Erythroblast (primary cell): ENCODE results near the gene PIGZ.

Experiments
- GATA1 ChIP-seq: IDR thresholded peaks from 2 replicates; pipeline ENCODE4 v1.6.1; 2011; ENCODE audit warnings: low read depth, mild to moderate bottlenecking, control low read depth, low read length, moderate library complexity
- POLR2A ChIP-seq: IDR thresholded peaks from 2 replicates; pipeline ENCODE4 v1.6.1; 2011; ENCODE audit warnings: mild to moderate bottlenecking, low read length

- TF ChIP-seq POLR2A = no peak
- no peak for TF ChIP-seq GATA1
These were observed 1.0 kb downstream of the PIGZ start for GRCh38 chr3:196967412-196968232.
